ENCODE results near the gene GYS2. TPM values are rescaled to one million over a fixed set of nuclear protein-coding genes. Genes with fewer than 3 reads are reported as not detected.
"Not testable (repeated sequence)": the region's sequence is repeated elsewhere in the genome, so short reads cannot be mapped to it uniquely, and the experiment has no call there.

GYS2 gene
- total and polyA plus RNA-seq, 4 donors: 0.15 TPM; not detected in 3

GRCh38 chr12:21585485-21585884 lies 19.2 kb downstream of the GYS2 start:
- H3K4me1 ChIP-seq (ENCODE audit: control insufficient read depth in 1 of 2, insufficient read depth in 2 of 2, low read length in 2 of 2): no peaks in the 10 kb centered on the region
- ATAC-seq (ENCODE audit: low FRiP score): no peak
- H3K36me3 ChIP-seq (ENCODE audit: control insufficient read depth in 1 of 2, insufficient read depth in 2 of 2, low read length in 1 of 2): no peaks in the 10 kb centered on the region
- H3K27me3 ChIP-seq (ENCODE audit: control insufficient read depth in 1 of 2, insufficient read depth in 2 of 2, low read length in 1 of 2): no peaks in the 10 kb centered on the region
- no peak for DNase-seq
- WGBS, 2 donors: 80 to 81% methylated on average over 3 of the region's 3 CpGs
- intact Hi-C loops (cut with DNase I): no loop called here
- no peak overlapping the region for H3K4me3 ChIP-seq (ENCODE audit: low read length in 2 of 2)
- H3K27ac ChIP-seq (ENCODE audit: low read depth in 1 of 2, low read length in 2 of 2): no peak overlapping the region
- H3K9me3 ChIP-seq (ENCODE audit: control insufficient read depth, low read length): peaks cover 2% of the 10 kb centered on the region

- intact Hi-C loops (cut with DNase I); H3K36me3 ChIP-seq (ENCODE audit: control insufficient read depth in 1 of 2, insufficient read depth in 2 of 2, low read length in 1 of 2); ATAC-seq (ENCODE audit: low FRiP score); H3K27me3 ChIP-seq (ENCODE audit: control insufficient read depth in 1 of 2, insufficient read depth in 2 of 2, low read length in 1 of 2); H3K27ac ChIP-seq (ENCODE audit: low read depth in 1 of 2, low read length in 2 of 2); H3K4me3 ChIP-seq (ENCODE audit: low read length in 2 of 2); H3K4me1 ChIP-seq (ENCODE audit: control insufficient read depth in 1 of 2, insufficient read depth in 2 of 2, low read length in 2 of 2); H3K9me3 ChIP-seq (ENCODE audit: control insufficient read depth, low read length); DNase-seq: not testable (repeated sequence)
- WGBS, 2 donors: 87 to 88% methylated on average over 5 of the region's 5 CpGs
Observed at GRCh38 chr12:21584403-21585182, 20.1 kb downstream of the GYS2 start.

GRCh38 chr12:21583587-21583986 lies 21.1 kb downstream of the GYS2 start:
- no peak overlapping the region for H3K27ac ChIP-seq (ENCODE audit: low read depth in 1 of 2, low read length in 2 of 2)
- H3K9me3 ChIP-seq (ENCODE audit: control insufficient read depth, low read length): peaks cover 2% of the 10 kb centered on the region
- H3K27me3 ChIP-seq (ENCODE audit: control insufficient read depth in 1 of 2, insufficient read depth in 2 of 2, low read length in 1 of 2): no peaks in the 10 kb centered on the region
- intact Hi-C loops (cut with DNase I): no loop called here
- no peak for DNase-seq
- no peak overlapping the region for H3K4me3 ChIP-seq (ENCODE audit: low read length in 2 of 2)
- no peaks in the 10 kb centered on the region for H3K4me1 ChIP-seq (ENCODE audit: control insufficient read depth in 1 of 2, insufficient read depth in 2 of 2, low read length in 2 of 2)
- 79 to 80% methylated on average over 4 of the region's 4 CpGs for WGBS, 2 donors
- ATAC-seq (ENCODE audit: low FRiP score): no peak
- H3K36me3 ChIP-seq (ENCODE audit: control insufficient read depth in 1 of 2, insufficient read depth in 2 of 2, low read length in 1 of 2): no peaks in the 10 kb centered on the region

- no peak for DNase-seq
- WGBS, 2 donors: 90% methylated on average over 4 of the region's 4 CpGs
- intact Hi-C loops (cut with DNase I): no loop called here
Observed at GRCh38 chr12:21580748-21581516, 23.7 kb downstream of the GYS2 start.

GRCh38 chr12:21577516-21577915 lies 27.1 kb downstream of the GYS2 start:
- WGBS, 2 donors: 84 to 90% methylated on average over 1 of the region's 1 CpG
- H3K27ac ChIP-seq (ENCODE audit: low read depth in 1 of 2, low read length in 2 of 2): no peak overlapping the region
- no peak overlapping the region for H3K4me3 ChIP-seq (ENCODE audit: low read length in 2 of 2)
- H3K36me3 ChIP-seq (ENCODE audit: control insufficient read depth in 1 of 2, insufficient read depth in 2 of 2, low read length in 1 of 2): no peaks in the 10 kb centered on the region
- H3K27me3 ChIP-seq (ENCODE audit: control insufficient read depth in 1 of 2, insufficient read depth in 2 of 2, low read length in 1 of 2): no peaks in the 10 kb centered on the region
- no peaks in the 10 kb centered on the region for H3K4me1 ChIP-seq (ENCODE audit: control insufficient read depth in 1 of 2, insufficient read depth in 2 of 2, low read length in 2 of 2)
- H3K9me3 ChIP-seq (ENCODE audit: control insufficient read depth, low read length): no peaks in the 10 kb centered on the region
- intact Hi-C loops (cut with DNase I): no loop called here
- DNase-seq (no peak), ATAC-seq (ENCODE audit: low FRiP score) (no peak)

More at GRCh38 chr12:21580748-21581516, 23.7 kb downstream of the GYS2 start:
- ATAC-seq (ENCODE audit: low FRiP score): no peak
- Histone ChIP-seq H3K27me3 (ENCODE audit: control insufficient read depth in 1 of 2, insufficient read depth in 2 of 2, low read length in 1 of 2) (no peaks in the 10 kb centered on the region), H3K36me3 (ENCODE audit: control insufficient read depth in 1 of 2, insufficient read depth in 2 of 2, low read length in 1 of 2) (no peaks in the 10 kb centered on the region), H3K27ac (ENCODE audit: low read depth in 1 of 2, low read length in 2 of 2) (no peak overlapping the region), H3K4me3 (ENCODE audit: low read length in 2 of 2) (no peak overlapping the region), H3K9me3 (ENCODE audit: control insufficient read depth, low read length) (peaks cover 2% of the 10 kb centered on the region), H3K4me1 (ENCODE audit: control insufficient read depth in 1 of 2, insufficient read depth in 2 of 2, low read length in 2 of 2) (no peaks in the 10 kb centered on the region)

- DNase-seq (no peak), ATAC-seq (ENCODE audit: low FRiP score) (no peak)
- intact Hi-C loops (cut with DNase I): no loop called here
- WGBS, 2 donors: 62 to 63% methylated on average over 2 of the region's 2 CpGs
- no peaks in the 10 kb centered on the region for H3K36me3 ChIP-seq (ENCODE audit: control insufficient read depth in 1 of 2, insufficient read depth in 2 of 2, low read length in 1 of 2)
- H3K4me1 ChIP-seq (ENCODE audit: control insufficient read depth in 1 of 2, insufficient read depth in 2 of 2, low read length in 2 of 2): no peaks in the 10 kb centered on the region
- H3K4me3 ChIP-seq (ENCODE audit: low read length in 2 of 2): no peak overlapping the region
- no peaks in the 10 kb centered on the region for H3K27me3 ChIP-seq (ENCODE audit: control insufficient read depth in 1 of 2, insufficient read depth in 2 of 2, low read length in 1 of 2)
- H3K27ac ChIP-seq (ENCODE audit: low read depth in 1 of 2, low read length in 2 of 2): no peak overlapping the region
- H3K9me3 ChIP-seq (ENCODE audit: control insufficient read depth, low read length): no peaks in the 10 kb centered on the region
Observed at GRCh38 chr12:21576431-21576830, 28.2 kb downstream of the GYS2 start.

GRCh38 chr12:21573733-21574358 lies 30.8 kb downstream of the GYS2 start:
- ATAC-seq (ENCODE audit: low FRiP score) (no peak), DNase-seq (no peak)
- intact Hi-C loops (cut with DNase I): no loop called here
- no peak overlapping the region for H3K4me3 ChIP-seq (ENCODE audit: low read length in 2 of 2)
- 84 to 87% methylated on average over 4 of the region's 4 CpGs for WGBS, 2 donors
- H3K4me1 ChIP-seq (ENCODE audit: control insufficient read depth in 1 of 2, insufficient read depth in 2 of 2, low read length in 2 of 2): no peaks in the 10 kb centered on the region
- no peaks in the 10 kb centered on the region for H3K9me3 ChIP-seq (ENCODE audit: control insufficient read depth, low read length)
- H3K27ac ChIP-seq (ENCODE audit: low read depth in 1 of 2, low read length in 2 of 2): no peak overlapping the region
- H3K27me3 ChIP-seq (ENCODE audit: control insufficient read depth in 1 of 2, insufficient read depth in 2 of 2, low read length in 1 of 2): no peaks in the 10 kb centered on the region
- H3K36me3 ChIP-seq (ENCODE audit: control insufficient read depth in 1 of 2, insufficient read depth in 2 of 2, low read length in 1 of 2): no peaks in the 10 kb centered on the region

- WGBS, 2 donors: 36 to 50% methylated on average over 5 of the region's 5 CpGs
- intact Hi-C loops (cut with DNase I): no loop called here
- no peak for ATAC-seq (ENCODE audit: low FRiP score)
Observed at GRCh38 chr12:21571046-21571445, 33.6 kb downstream of the GYS2 start.

More at GRCh38 chr12:21571046-21571445, 33.6 kb downstream of the GYS2 start:
- DNase-seq: no peak
- Histone ChIP-seq H3K4me3 (ENCODE audit: low read length in 2 of 2) (no peak overlapping the region), H3K4me1 (ENCODE audit: control insufficient read depth in 1 of 2, insufficient read depth in 2 of 2, low read length in 2 of 2) (no peaks in the 10 kb centered on the region), H3K27me3 (ENCODE audit: control insufficient read depth in 1 of 2, insufficient read depth in 2 of 2, low read length in 1 of 2) (no peaks in the 10 kb centered on the region), H3K9me3 (ENCODE audit: control insufficient read depth, low read length) (no peaks in the 10 kb centered on the region), H3K36me3 (ENCODE audit: control insufficient read depth in 1 of 2, insufficient read depth in 2 of 2, low read length in 1 of 2) (no peaks in the 10 kb centered on the region), H3K27ac (ENCODE audit: low read depth in 1 of 2, low read length in 2 of 2) (no peak overlapping the region)

Data from aorta (tissue), 5 donors.